ENCODE measurements around the gene MIP. TPM values are rescaled to one million over a fixed set of nuclear protein-coding genes. Genes with fewer than 3 reads are reported as not detected.
A peak's percentile ranks its signal among the peaks of the same experiment; 100 is the strongest.

MIP gene
- total and polyA plus RNA-seq, 2 of the 13 experiments (the other 11 are each of a cell fraction or from before 2014, with no cell fraction given): not detected

DNA sequence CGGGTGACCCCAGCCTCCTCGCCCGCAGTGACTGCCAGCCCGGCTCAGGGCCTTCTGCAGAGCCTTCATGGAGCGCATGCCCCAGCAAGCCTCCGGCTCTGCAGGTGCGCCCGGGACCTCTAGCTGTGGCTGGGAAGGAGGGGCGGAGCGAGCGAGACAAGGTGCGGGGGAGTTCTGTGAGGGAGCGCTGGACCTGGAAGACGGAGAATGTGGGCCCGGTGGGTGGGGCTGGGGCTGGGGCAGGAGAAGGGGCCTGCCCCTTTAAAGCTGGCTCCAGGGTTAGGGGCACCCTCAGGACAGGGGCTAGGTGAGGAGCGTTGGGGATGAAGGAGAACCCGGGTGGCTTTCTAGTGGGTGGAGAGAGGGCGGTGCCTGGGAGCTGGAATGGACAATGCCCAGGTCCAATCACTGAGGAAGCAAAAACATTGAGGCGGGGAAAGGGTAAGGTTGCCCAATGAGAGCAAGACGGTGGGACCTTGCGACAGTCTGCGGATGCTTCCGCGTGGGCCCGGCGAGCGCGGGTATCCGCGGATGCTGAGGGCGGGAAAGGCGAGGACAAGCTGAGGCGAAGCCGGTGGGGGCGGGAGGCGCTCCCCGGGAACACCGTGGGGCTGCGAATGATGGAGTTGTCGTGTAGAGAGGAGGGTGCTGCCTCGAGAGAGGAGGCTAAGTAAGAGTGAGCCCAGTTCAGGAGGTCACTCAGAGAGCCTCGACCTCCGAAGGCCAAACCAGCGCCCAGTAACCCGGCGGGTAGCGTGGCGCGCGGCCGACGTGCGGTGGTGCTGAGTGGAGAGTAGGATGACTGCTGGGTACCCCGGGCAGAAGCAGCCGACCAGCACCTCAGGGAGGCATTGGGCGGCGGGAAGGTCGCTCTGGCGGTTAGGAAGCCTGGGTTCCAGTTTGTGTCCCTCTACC lies 33.8 kb upstream of the MIP start, which contains the start of gene GLS2 (continued):
- TF ChIP-seq ZNF234 (CRISPR knock-in tag; conservative IDR thresholded peaks at IDR 0.05) (no peak), RFXANK (CRISPR knock-in tag; IDR thresholded peaks at IDR 0.05) (no peak), MED8 (CRISPR knock-in tag; IDR thresholded peaks at IDR 0.05; ENCODE audit: insufficient replicate concordance) (peak; percentile 23), TBX2 (CRISPR knock-in tag; IDR thresholded peaks at IDR 0.05; ENCODE audit: borderline replicate concordance) (peak; percentile 67), SALL1 (CRISPR knock-in tag; IDR thresholded peaks at IDR 0.05) (peak; percentile 93), ATAD3A (CRISPR knock-in tag; IDR thresholded peaks at IDR 0.05) (no peak), NFATC3 (CRISPR knock-in tag; IDR thresholded peaks at IDR 0.05) (peak; percentile 96), JUNB (CRISPR knock-in tag; IDR thresholded peaks at IDR 0.05; ENCODE audit: borderline replicate concordance) (peak; percentile 86), CENPT (CRISPR knock-in tag; IDR thresholded peaks at IDR 0.05; ENCODE audit: low read depth) (peak; percentile 76; the same call in 1 of the 2 replicates), ZSCAN9 (CRISPR knock-in tag; IDR thresholded peaks at IDR 0.05; ENCODE audit: borderline replicate concordance) (peak; percentile 72; the same call in 1 of the 2 replicates), ZSCAN21 (CRISPR knock-in tag; IDR thresholded peaks at IDR 0.05; ENCODE audit: borderline replicate concordance) (peak; percentile 58; the same call in 1 of the 2 replicates)
- TF ChIP-seq, protein P1, sequence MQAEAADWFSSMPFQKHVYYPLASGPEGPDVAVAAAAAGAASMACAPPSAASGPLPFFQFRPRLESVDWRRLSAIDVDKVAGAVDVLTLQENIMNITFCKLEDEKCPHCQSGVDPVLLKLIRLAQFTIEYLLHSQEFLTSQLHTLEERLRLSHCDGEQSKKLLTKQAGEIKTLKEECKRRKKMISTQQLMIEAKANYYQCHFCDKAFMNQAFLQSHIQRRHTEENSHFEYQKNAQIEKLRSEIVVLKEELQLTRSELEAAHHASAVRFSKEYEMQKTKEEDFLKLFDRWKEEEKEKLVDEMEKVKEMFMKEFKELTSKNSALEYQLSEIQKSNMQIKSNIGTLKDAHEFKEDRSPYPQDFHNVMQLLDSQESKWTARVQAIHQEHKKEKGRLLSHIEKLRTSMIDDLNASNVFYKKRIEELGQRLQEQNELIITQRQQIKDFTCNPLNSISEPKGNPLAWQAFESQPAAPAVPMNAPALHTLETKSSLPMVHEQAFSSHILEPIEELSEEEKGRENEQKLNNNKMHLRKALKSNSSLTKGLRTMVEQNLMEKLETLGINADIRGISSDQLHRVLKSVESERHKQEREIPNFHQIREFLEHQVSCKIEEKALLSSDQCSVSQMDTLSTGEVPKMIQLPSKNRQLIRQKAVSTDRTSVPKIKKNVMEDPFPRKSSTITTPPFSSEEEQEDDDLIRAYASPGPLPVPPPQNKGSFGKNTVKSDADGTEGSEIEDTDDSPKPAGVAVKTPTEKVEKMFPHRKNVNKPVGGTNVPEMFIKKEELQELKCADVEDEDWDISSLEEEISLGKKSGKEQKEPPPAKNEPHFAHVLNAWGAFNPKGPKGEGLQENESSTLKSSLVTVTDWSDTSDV (CRISPR knock-in tag; IDR thresholded peaks at IDR 0.05): peak; percentile 91; the same call in 1 of the 2 replicates
- TF ChIP-seq, protein P2, sequence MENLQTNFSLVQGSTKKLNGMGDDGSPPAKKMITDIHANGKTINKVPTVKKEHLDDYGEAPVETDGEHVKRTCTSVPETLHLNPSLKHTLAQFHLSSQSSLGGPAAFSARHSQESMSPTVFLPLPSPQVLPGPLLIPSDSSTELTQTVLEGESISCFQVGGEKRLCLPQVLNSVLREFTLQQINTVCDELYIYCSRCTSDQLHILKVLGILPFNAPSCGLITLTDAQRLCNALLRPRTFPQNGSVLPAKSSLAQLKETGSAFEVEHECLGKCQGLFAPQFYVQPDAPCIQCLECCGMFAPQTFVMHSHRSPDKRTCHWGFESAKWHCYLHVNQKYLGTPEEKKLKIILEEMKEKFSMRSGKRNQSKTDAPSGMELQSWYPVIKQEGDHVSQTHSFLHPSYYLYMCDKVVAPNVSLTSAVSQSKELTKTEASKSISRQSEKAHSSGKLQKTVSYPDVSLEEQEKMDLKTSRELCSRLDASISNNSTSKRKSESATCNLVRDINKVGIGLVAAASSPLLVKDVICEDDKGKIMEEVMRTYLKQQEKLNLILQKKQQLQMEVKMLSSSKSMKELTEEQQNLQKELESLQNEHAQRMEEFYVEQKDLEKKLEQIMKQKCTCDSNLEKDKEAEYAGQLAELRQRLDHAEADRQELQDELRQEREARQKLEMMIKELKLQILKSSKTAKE (CRISPR knock-in tag; IDR thresholded peaks at IDR 0.05; ENCODE audit: borderline replicate concordance): no peak
- TF ChIP-seq, protein P3, sequence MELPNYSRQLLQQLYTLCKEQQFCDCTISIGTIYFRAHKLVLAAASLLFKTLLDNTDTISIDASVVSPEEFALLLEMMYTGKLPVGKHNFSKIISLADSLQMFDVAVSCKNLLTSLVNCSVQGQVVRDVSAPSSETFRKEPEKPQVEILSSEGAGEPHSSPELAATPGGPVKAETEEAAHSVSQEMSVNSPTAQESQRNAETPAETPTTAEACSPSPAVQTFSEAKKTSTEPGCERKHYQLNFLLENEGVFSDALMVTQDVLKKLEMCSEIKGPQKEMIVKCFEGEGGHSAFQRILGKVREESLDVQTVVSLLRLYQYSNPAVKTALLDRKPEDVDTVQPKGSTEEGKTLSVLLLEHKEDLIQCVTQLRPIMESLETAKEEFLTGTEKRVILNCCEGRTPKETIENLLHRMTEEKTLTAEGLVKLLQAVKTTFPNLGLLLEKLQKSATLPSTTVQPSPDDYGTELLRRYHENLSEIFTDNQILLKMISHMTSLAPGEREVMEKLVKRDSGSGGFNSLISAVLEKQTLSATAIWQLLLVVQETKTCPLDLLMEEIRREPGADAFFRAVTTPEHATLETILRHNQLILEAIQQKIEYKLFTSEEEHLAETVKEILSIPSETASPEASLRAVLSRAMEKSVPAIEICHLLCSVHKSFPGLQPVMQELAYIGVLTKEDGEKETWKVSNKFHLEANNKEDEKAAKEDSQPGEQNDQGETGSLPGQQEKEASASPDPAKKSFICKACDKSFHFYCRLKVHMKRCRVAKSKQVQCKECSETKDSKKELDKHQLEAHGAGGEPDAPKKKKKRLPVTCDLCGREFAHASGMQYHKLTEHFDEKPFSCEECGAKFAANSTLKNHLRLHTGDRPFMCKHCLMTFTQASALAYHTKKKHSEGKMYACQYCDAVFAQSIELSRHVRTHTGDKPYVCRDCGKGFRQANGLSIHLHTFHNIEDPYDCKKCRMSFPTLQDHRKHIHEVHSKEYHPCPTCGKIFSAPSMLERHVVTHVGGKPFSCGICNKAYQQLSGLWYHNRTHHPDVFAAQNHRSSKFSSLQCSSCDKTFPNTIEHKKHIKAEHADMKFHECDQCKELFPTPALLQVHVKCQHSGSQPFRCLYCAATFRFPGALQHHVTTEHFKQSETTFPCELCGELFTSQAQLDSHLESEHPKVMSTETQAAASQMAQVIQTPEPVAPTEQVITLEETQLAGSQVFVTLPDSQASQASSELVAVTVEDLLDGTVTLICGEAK (IDR thresholded peaks at IDR 0.05): no peak
- TF ChIP-seq, protein P3 (CRISPR knock-in tag; IDR thresholded peaks at IDR 0.05): peak; percentile 87

Data from HepG2 (cell line).